Fibroblast of skin of left quadriceps (primary cell): ENCODE results near the gene AP1B1.

ENCODE experiments used
- DNase-seq, 2 experiments: peaks; one replicate each; pipeline ENCODE4 v3.0.0-alpha.2; 2013; ENCODE audit warnings: low read depth in 2 of 2

The AP1B1 gene

GRCh38 chr22:29300807-29301601, 87.4 kb downstream of the AP1B1 start:
- DNase-seq = no peak

DNA sequence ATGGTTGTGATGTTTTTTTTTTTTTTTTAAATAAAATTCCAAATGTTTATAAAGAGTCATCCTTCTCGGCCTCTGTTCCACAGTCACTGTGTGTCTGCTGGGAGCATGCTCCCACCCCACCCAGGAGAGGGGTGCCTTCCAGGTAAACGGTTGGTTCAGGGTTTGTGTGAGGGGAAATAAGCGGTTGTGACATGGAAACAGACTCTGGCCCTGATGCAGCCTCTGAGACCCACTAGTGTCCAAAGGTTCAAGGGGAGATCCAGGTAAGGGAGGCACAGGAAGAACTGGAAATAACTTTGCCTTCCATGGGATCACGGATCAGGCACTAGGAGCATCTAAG, 87.9 kb downstream of the AP1B1 start:
- DNase-seq = no peak

DNA sequence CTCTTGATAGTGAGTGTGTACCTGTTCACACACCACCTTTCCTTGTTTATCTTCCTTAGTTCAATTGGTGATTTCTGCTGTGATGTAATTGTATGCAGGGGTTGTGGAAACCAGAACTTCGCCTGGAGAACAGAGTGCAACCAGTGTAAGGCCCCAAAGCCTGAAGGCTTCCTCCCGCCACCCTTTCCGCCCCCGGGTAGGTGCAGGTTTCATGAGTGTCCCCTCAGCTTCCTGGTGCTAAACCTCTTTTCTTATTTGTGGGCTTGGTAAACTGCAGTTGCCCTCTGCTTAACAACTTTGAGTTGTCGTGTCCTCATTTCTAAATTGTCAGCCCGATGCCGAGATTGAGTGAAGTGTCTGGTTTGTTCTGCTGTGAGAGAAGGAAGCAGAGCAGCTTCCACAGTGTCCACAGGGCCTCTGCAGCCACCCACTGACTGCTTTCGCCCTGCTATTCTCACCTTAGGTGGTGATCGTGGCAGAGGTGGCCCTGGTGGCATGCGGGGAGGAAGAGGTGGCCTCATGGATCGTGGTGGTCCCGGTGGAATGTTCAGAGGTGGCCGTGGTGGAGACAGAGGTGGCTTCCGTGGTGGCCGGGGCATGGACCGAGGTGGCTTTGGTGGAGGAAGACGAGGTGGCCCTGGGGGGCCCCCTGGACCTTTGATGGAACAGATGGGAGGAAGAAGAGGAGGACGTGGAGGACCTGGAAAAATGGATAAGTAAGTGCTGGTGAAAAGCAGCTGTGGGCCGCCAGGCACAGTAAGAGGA, 89.1 kb downstream of the AP1B1 start:
- no peak for DNase-seq

GRCh38 chr22:29298641-29299040, 89.7 kb downstream of the AP1B1 start:
- DNase-seq = no peak

DNA sequence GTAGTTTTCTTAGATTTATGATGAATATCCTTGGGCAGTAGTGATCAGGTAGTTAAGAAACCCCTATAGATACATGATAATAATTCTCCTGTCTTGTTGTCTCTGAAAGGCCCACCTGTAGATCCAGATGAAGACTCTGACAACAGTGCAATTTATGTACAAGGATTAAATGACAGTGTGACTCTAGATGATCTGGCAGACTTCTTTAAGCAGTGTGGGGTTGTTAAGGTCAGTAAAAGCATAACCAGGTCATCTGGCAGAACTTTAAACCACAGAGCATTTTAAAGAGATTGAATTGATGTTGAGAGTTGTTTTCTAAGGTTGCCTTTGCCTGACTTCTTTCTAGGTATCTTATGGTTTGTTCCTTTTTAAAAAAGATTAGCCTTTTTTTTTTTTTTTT, 96.0 kb downstream of the AP1B1 start:
- DNase-seq = no peak

DNA sequence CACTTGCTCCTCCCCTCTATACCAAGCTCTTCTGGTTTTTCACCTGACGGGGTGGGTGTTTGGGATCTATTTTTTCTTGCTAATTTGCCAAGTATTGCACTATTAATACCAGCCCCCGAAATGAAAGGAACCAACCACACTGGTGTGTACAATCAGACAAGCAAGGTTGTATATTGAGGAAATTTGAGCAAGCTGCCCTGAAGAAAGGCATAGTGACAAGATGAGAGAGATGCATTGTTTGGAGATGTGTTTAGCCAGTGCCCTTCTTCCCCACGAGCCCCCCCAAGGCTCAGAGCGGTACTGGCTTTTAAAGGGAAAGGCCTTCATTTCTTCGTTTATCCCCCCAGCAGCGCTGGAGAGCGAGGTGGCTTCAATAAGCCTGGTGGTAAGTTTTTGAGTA, 97.2 kb downstream of the AP1B1 start:
- no peak for DNase-seq

DNA sequence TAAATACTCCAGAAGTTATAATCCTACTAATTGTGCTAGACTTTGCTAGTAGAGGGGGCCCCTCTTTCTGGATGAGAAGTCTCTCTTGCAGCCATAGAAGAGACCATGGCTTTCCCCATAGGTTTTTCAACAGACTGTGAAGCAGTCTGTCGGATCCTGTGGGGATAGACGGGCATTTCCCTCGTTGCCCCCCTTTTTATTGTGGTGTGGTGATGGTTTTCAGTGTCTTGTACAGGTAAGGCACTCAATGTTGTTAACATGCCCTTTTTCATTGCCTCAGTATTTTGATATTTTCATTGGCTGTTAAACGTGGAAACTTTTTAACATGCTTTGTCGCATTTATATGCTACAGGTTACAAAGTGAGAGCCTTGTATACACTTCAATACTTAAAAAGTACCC, 98.3 kb downstream of the AP1B1 start:
- no peak for DNase-seq

GRCh38 chr22:29288837-29289236, 99.5 kb downstream of the AP1B1 start:
- DNase-seq = no peak

- DNase-seq = no peak
Measured at GRCh38 chr22:29284196-29284595, 104.2 kb downstream of the AP1B1 start.

GRCh38 chr22:29277927-29278326, 110.4 kb downstream of the AP1B1 start:
- DNase-seq = no peak
